IPS-20b (cell line): ENCODE measurements around the gene PPM1G.

Experiments used
- H3K27ac ChIP-seq: one replicate; pipeline ENCODE4 v1.5.1; 2013; ENCODE audit warnings: low read length
- H3K27me3 ChIP-seq: 2 replicates; pipeline ENCODE4 v1.6.1; 2013; ENCODE audit warnings: mild to moderate bottlenecking, low read length, inconsistent platforms; ENCODE audit not compliant: insufficient read depth
- H3K36me3 ChIP-seq: 2 replicates; pipeline ENCODE4 v1.6.1; 2013; ENCODE audit warnings: low read depth, mild to moderate bottlenecking, inconsistent platforms, low read length, moderate library complexity; ENCODE audit not compliant: insufficient read depth
- H3K4me1 ChIP-seq: 2 replicates; pipeline ENCODE4 v1.6.1; 2013; ENCODE audit warnings: mild to moderate bottlenecking, control low read depth, inconsistent platforms, low read length, moderate library complexity; ENCODE audit not compliant: insufficient read depth
- H3K4me3 ChIP-seq: 2 replicates; pipeline ENCODE4 v1.5.1; 2013; ENCODE audit warnings: mild to moderate bottlenecking, low read length, inconsistent platforms
- H3K9ac ChIP-seq: 2 replicates; pipeline ENCODE4 v1.6.1; 2013; ENCODE audit warnings: low read depth, mild to moderate bottlenecking, inconsistent platforms, low read length, moderate library complexity
- H3K9me3 ChIP-seq: 2 replicates; pipeline ENCODE4 v1.6.1; 2013; ENCODE audit warnings: mild to moderate bottlenecking, low read depth, low read length, inconsistent platforms; ENCODE audit not compliant: insufficient read depth

PPM1G gene, protein sequence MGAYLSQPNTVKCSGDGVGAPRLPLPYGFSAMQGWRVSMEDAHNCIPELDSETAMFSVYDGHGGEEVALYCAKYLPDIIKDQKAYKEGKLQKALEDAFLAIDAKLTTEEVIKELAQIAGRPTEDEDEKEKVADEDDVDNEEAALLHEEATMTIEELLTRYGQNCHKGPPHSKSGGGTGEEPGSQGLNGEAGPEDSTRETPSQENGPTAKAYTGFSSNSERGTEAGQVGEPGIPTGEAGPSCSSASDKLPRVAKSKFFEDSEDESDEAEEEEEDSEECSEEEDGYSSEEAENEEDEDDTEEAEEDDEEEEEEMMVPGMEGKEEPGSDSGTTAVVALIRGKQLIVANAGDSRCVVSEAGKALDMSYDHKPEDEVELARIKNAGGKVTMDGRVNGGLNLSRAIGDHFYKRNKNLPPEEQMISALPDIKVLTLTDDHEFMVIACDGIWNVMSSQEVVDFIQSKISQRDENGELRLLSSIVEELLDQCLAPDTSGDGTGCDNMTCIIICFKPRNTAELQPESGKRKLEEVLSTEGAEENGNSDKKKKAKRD

DNA sequence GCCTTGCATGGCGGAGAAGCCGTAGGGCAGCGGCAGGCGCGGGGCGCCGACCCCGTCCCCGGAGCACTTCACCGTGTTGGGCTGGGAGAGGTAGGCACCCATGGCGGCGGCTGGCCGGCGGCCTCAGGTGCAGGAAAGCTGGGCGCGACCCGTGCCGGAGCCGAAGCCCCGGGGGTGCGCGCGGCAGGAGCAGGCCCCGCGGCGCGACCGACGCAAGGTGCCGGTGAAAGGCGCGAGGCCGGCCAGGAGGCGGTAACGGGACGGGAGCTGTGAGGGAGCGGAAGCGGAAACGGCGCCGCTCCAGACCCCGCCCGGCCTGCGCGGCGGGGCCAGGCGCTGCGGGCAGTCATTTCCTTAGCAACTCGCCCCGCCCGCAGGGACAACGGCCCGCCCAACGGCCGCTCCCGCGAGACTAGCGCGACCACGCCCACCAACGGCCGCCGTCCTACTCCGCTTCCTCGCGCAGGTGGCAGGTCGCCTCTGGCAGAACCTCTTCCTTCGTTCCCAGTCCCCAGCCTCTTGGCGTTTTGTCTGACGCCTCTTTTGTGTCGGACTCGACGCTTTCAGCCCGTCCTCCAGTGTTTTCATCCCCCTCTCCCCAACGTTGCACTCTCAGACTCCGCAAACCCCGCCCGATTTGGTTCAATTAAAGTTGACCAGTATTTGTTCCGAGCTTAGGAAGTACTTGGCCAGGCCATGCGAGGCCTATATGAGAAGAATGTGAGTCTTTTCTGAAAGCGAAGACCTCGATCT is at the start of gene PPM1G:
Gene PPM1G, minus strand, starts transcription at position 271 of the 753 bp plus-strand sequence. Its CDS starts 169 bp downstream, at position 102.
- no peaks in the 10 kb centered on the region for H3K4me1 ChIP-seq
- H3K4me3 ChIP-seq = peak within 1 kb of the TSS; percentile 85
- H3K9me3 ChIP-seq = no peaks in the 10 kb centered on the region
- H3K27me3 ChIP-seq = no peaks in the 10 kb centered on the region
- peak within 1 kb of the TSS; percentile 93 for H3K9ac ChIP-seq
- peaks cover 24% of the 10 kb centered on the region; the same call in 1 of the 2 replicates for H3K36me3 ChIP-seq
- H3K27ac ChIP-seq = peak within 1 kb of the TSS; percentile 81

DNA sequence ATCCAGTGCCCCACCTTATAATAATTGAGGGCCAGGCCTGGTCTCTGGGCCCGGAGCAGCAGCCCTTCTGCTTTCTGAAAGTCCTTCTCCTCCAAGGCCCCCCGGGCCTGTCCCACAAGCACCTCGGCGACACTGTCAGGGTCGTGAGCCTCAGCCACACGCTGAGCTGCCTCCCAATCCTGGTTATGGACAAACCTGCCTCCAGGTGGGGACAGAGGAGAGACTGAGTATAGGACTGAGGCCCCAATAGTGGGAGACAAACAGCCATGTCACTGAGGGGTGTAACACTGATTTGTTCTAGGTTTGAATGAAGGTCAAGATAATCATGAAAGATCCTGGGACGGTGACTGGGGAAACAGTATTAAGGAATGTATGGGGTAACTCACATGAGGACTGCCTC is 44.6 kb upstream of the PPM1G start:
- Histone ChIP-seq H3K27me3 (no peaks in the 10 kb centered on the region), H3K27ac (no peak overlapping the region), H3K4me3 (no peak overlapping the region), H3K36me3 (peaks cover 44% of the 10 kb centered on the region), H3K9me3 (no peaks in the 10 kb centered on the region), H3K4me1 (no peaks in the 10 kb centered on the region), H3K9ac (no peak overlapping the region)

DNA sequence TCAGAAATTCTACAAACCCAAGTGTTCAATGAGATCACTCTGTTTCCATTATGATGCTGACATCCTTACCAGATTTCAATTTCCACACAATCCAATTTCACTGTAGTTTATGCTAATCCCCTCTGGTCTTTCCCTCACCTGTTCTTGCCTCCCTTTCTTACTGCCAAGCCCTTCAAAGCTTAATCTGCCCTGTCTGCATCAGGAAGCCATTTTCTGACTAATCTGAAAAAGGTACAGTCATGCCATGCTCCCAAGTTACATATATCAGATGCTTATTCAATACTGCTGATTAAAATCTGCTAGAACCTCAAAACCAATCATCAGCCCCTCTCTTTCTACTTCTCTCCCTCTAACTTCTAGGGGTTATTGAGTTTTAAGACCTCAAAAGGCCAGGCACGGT is 41.7 kb upstream of the PPM1G start:
- Histone ChIP-seq H3K27me3 (no peaks in the 10 kb centered on the region), H3K9me3 (no peaks in the 10 kb centered on the region), H3K36me3 (peaks cover 32% of the 10 kb centered on the region)

DNA sequence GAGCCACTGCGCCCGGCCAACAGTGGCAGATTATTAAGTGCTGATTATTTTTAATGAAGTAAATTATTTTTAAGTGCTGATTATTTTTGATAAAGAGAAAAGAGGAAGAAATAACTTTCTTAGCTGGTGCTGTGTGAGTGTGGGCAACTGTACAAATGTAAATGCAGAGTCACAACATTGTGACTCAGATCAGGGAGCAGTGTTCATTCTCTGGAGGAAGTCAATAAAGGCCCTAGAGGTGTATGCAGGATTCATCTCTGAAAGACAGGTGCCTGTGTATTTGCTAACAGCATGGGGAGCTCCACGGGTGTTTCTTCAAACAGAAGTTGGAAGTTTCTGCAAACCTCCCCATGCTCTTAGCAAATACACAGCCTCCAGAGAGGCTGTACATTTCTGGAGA is 39.0 kb upstream of the PPM1G start:
- peaks cover 52% of the 10 kb centered on the region for H3K36me3 ChIP-seq
- H3K27me3 ChIP-seq = no peaks in the 10 kb centered on the region

More for the DNA sequence above, 41.7 kb upstream of the PPM1G start:
- Histone ChIP-seq H3K4me1 (no peaks in the 10 kb centered on the region), H3K9ac (no peak overlapping the region), H3K4me3 (no peak overlapping the region), H3K27ac (no peak overlapping the region)

DNA sequence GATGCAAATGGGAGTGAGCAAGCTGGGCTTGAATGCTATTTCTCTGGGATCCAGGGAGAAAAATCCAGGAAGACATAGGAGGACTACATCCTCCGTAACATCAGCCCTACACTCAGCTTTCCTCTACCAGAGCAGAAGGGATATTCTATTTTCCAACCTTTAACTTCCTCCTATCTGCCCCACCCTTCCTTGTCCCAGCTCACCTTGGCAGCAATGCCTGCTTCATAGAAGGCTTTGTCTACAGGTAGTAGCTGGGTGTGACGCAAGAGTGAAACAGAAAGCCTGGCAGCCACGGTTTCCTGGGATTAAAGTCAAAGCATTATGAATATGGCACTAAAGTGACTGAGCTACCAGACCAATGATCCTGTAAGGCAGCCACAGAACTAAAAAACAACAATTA is 36.7 kb upstream of the PPM1G start:
- Histone ChIP-seq H3K9ac (no peak overlapping the region), H3K27ac (no peak overlapping the region), H3K4me3 (no peak overlapping the region), H3K4me1 (no peaks in the 10 kb centered on the region), H3K36me3 (peaks cover 48% of the 10 kb centered on the region), H3K27me3 (no peaks in the 10 kb centered on the region), H3K9me3 (no peaks in the 10 kb centered on the region)

More for the DNA sequence above, 39.0 kb upstream of the PPM1G start:
- H3K4me1 ChIP-seq = no peaks in the 10 kb centered on the region
- no peaks in the 10 kb centered on the region for H3K9me3 ChIP-seq
- H3K4me3 ChIP-seq = no peak overlapping the region
- H3K9ac ChIP-seq = no peak overlapping the region
- no peak overlapping the region for H3K27ac ChIP-seq

DNA sequence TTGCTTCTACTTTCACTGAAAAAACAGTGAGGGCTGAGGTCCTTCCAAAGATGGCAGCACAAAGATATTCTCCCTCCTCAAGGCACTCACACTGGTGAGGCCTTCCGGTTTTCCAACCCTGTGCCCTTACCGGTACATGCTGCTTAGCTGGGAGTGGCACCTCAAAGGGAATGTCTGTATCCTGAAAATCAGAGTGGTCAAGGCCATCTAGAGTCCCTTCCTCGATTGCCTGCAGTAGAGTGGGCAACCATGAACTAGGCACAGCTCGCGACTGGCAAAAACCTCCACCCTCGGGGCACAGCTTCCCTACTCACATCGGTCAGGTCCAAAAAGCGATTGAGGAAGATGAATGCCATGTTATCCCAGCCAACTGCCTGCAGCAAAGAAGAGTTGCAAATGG is 36.2 kb upstream of the PPM1G start:
- Histone ChIP-seq H3K9me3 (no peaks in the 10 kb centered on the region), H3K4me3 (no peak overlapping the region), H3K27me3 (no peaks in the 10 kb centered on the region), H3K4me1 (no peaks in the 10 kb centered on the region), H3K9ac (no peak overlapping the region; the same call in 1 of the 2 replicates), H3K27ac (no peak overlapping the region), H3K36me3 (peaks cover 53% of the 10 kb centered on the region)

DNA sequence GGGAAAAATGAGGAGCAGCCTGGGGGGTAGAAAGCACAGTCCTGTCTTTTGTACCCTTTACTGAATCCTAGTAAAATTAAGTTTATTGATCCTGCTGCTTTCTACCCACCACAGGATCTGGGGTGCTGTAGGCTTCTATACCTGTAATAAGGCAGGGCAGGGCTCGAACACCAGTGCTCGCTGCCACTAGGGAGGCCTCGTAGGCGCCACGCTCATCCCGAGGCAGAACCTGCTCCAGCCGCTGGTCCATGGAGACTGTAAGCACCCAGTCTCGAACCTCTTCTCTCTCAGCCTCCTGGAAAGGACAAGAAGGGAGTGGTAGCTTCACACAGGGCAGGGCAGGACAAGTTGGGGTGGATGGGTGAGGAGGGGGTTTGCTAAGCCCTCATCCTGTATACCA is 35.8 kb upstream of the PPM1G start:
- Histone ChIP-seq H3K4me1 (no peaks in the 10 kb centered on the region), H3K9ac (no peak overlapping the region), H3K27ac (no peak overlapping the region), H3K36me3 (peaks cover 57% of the 10 kb centered on the region), H3K9me3 (no peaks in the 10 kb centered on the region), H3K27me3 (no peaks in the 10 kb centered on the region), H3K4me3 (no peak overlapping the region)

DNA sequence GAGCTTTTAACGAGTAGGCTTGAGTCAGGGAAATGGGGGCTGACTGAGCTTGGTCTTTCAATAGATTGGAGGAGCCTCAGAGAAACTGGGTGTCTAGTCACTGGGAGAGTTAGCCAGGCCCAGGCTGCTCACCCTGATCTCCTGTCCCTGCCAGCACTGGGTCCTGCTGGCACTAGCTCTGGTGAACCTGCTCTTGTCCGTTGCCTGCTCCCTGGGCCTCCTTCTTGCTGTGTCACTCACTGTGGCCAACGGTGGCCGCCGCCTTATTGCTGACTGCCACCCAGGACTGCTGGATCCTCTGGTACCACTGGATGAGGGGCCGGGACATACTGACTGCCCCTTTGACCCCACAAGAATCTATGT is 33.5 kb upstream of the PPM1G start:
- Histone ChIP-seq H3K4me1 (no peaks in the 10 kb centered on the region), H3K27me3 (no peaks in the 10 kb centered on the region), H3K4me3 (peak overlapping the region; percentile 66), H3K9me3 (no peaks in the 10 kb centered on the region), H3K36me3 (peaks cover 57% of the 10 kb centered on the region), H3K9ac (peak overlapping the region; percentile 47; the same call in 1 of the 2 replicates), H3K27ac (no peak overlapping the region)

DNA sequence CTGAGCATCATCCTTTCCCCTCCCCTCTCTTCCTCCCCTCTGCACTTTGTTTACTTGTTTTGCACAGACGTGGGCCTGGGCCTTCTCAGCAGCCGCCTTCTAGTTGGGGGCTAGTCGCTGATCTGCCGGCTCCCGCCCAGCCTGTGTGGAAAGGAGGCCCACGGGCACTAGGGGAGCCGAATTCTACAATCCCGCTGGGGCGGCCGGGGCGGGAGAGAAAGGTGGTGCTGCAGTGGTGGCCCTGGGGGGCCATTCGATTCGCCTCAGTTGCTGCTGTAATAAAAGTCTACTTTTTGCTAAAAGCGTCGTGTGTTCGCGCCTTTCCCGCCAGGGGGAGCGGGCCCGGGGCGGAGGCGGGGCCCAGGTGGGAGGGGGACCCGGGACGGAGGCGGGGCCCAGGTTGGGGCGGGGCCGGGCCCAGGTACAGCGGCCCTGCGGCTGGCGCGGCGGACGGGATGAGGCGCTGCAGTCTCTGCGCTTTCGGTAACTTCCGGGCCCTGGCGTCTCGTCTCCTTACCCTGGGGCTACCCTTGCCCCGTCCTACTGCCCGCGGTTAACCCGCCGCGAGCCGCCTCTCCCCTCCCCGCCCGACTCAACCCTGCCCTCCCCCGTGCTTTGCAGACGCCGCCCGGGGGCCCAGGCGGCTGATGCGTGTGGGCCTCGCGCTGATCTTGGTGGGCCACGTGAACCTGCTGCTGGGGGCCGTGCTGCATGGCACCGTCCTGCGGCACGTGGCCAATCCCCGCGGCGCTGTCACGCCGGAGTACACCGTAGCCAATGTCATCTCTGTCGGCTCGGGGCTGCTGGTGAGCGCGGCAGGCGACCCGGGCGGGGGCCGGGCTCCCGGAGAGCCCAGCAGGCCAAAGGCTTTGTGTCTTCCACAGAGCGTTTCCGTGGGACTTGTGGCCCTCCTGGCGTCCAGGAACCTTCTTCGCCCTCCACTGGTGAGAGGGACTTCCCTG is 32.8 kb upstream of the PPM1G start, which contains the start of gene KRTCAP3:
Gene KRTCAP3, plus strand, starts transcription at position 424 of the 962 bp plus-strand sequence. Its CDS starts 32 bp downstream, at position 456.
- Histone ChIP-seq H3K27me3 (no peaks in the 10 kb centered on the region), H3K9ac (peak within 1 kb of the TSS; percentile 47; the same call in 1 of the 2 replicates), H3K4me3 (peak within 1 kb of the TSS; percentile 66), H3K36me3 (peaks cover 57% of the 10 kb centered on the region), H3K27ac (no peak within 1 kb of the TSS), H3K4me1 (no peaks in the 10 kb centered on the region), H3K9me3 (no peaks in the 10 kb centered on the region)

DNA sequence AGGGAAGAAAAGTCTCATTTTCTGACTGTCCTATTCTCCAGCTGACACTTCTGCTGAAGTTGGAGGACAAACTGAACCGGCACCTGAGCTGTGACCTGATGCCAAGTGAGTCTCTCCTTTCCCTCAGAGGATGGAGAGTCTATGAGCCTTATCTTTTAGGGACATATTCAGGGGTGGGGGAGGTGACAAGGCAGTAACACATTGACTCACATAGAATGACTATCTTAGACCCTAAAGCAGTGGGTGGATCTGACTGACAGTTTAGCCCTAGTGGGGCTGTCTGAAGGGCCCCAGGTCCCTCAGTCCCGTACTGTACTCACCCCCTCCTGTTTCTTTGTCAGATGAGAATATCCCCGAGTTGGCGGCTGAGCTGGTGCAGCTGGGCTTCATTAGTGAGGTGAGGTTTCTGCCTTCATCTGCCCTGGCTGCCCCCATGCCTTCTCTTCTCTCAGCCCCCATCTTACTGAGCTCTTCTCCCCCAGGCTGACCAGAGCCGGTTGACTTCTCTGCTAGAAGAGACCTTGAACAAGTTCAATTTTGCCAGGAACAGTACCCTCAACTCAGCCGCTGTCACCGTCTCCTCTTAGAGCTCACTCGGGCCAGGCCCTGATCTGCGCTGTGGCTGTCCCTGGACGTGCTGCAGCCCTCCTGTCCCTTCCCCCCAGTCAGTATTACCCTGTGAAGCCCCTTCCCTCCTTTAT is 32.0 kb upstream of the PPM1G start:
- Histone ChIP-seq H3K27ac (no peak overlapping the region), H3K4me1 (no peaks in the 10 kb centered on the region), H3K27me3 (no peaks in the 10 kb centered on the region), H3K36me3 (peaks cover 63% of the 10 kb centered on the region), H3K4me3 (peak overlapping the region; percentile 16; the same call in 1 of the 2 replicates), H3K9ac (peak overlapping the region; percentile 45; the same call in 1 of the 2 replicates), H3K9me3 (no peaks in the 10 kb centered on the region)
